Loucy (cell line): ENCODE data around the gene SLC10A7.

ENCODE experiments used
- H2AFZ ChIP-seq: fragments of 200-600 bp; sonication (generic); 2 replicates; pipeline ENCODE4 v1.6.0; 2016; ENCODE audit warnings: antibody characterized with exemption, mild to moderate bottlenecking, low read length, moderate library complexity
- H3F3A ChIP-seq: fragments of 200-600 bp; 2 replicates; pipeline ENCODE4 v1.6.0; 2016; ENCODE audit warnings: antibody characterized with exemption, low read depth, mild to moderate bottlenecking
- H3K27me3 ChIP-seq: fragments of 200-600 bp; sonication (generic); 2 replicates; pipeline ENCODE4 v1.6.1; 2014; ENCODE audit warnings: low read length, mild to moderate bottlenecking; ENCODE audit not compliant: insufficient read depth, poor library complexity, severe bottlenecking
- H3K36me3 ChIP-seq: fragments of 200-600 bp; sonication (generic); 2 replicates; pipeline ENCODE4 v1.6.1; 2016; ENCODE audit warnings: low read length; ENCODE audit not compliant: insufficient read depth
- H3K4me1 ChIP-seq: fragments of 200-600 bp; sonication (generic); 2 replicates; pipeline ENCODE4 v1.5.1; 2014; ENCODE audit warnings: low read length, mild to moderate bottlenecking; ENCODE audit not compliant: insufficient read depth, poor library complexity, severe bottlenecking
- H3K4me2 ChIP-seq: fragments of 200-600 bp; sonication (generic); 2 replicates; pipeline ENCODE4 v1.6.0; 2014; ENCODE audit warnings: antibody characterized with exemption, low read length, low read depth, mild to moderate bottlenecking; ENCODE audit not compliant: poor library complexity, severe bottlenecking
- H3K4me3 ChIP-seq: fragments of 200-600 bp; sonication (generic); 2 replicates; pipeline ENCODE4 v1.5.1; 2014; ENCODE audit warnings: low read length, mild to moderate bottlenecking, mixed read lengths; ENCODE audit not compliant: poor library complexity, severe bottlenecking
- H3K79me2 ChIP-seq: fragments of 200-600 bp; sonication (generic); 2 replicates; pipeline ENCODE4 v1.6.1; 2014; ENCODE audit warnings: low read length; ENCODE audit not compliant: insufficient read depth
- H3K9ac ChIP-seq: fragments of 200-600 bp; sonication (generic); 2 replicates; pipeline ENCODE4 v1.6.0; 2014; ENCODE audit warnings: mild to moderate bottlenecking, low read depth, low read length, moderate library complexity; ENCODE audit not compliant: poor library complexity, severe bottlenecking
- H3K9me2 ChIP-seq: fragments of 200-600 bp; sonication (generic); replicated peaks from 2 replicates; pipeline ENCODE4 v1.6.1; 2016; ENCODE audit warnings: low read depth, low read length, mixed read lengths
- H3K9me3 ChIP-seq: fragments of 200-600 bp; sonication (generic); 2 replicates; pipeline ENCODE4 v1.6.1; 2014; ENCODE audit warnings: mild to moderate bottlenecking, antibody characterized with exemption, low read length, low read depth; ENCODE audit not compliant: insufficient read depth
- H4K20me1 ChIP-seq: fragments of 200-600 bp; sonication (generic); 2 replicates; pipeline ENCODE4 v1.6.0; 2014; ENCODE audit warnings: antibody characterized with exemption, low read length, mild to moderate bottlenecking; ENCODE audit not compliant: insufficient read depth, poor library complexity, severe bottlenecking
- EZH2phosphoT487 ChIP-seq: fragments of 200-600 bp; IDR thresholded peaks from 2 replicates; pipeline ENCODE4 v1.6.1; 2018; ENCODE audit warnings: antibody characterized with exemption, mild to moderate bottlenecking, moderate library complexity, borderline replicate concordance
- TF ChIP-seq, protein P1 (sequence below): fragments of 200-600 bp; sonication (generic); conservative IDR thresholded peaks from 2 replicates; pipeline ENCODE4 v1.5.1; 2014; ENCODE audit warnings: mild to moderate bottlenecking, antibody characterized with exemption, low read length

SLC10A7 gene

DNA sequence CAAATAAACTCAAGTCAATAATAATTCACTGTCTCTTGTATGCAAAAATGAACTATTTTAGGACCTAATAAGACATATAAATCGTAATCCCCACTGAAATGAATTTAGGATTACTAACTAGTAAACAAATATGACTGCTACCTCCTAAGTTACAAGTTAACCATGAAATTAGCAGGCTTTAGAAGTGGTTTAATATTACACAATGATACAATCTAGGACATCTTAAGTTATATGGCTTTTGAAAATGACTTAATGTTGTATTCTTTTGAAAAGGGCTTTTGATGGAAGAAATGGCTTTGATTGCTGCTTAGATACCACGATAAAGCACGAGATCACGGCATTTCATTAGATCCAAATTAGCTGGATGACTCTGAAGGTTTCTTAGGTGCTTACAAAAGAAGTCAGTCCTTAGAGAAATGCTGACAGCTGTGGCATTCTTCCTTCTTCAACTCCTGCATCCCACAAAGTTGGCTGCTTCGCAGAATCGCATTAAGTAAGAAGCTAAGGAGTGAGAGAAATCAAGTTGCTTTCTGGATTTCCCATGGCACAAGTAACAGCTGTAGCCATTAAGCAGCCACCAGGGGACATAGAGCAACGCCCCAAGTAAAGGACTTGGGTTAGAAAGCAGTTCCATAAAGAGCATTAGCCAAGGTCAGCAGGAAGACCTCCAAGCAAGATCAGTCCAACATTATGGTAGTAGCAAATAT lies 6.9 kb downstream of the SLC10A7 start:
- H3K9ac ChIP-seq, result no peak overlapping the region
- H4K20me1 ChIP-seq, result no peaks in the 10 kb centered on the region
- TF ChIP-seq, protein P1, sequence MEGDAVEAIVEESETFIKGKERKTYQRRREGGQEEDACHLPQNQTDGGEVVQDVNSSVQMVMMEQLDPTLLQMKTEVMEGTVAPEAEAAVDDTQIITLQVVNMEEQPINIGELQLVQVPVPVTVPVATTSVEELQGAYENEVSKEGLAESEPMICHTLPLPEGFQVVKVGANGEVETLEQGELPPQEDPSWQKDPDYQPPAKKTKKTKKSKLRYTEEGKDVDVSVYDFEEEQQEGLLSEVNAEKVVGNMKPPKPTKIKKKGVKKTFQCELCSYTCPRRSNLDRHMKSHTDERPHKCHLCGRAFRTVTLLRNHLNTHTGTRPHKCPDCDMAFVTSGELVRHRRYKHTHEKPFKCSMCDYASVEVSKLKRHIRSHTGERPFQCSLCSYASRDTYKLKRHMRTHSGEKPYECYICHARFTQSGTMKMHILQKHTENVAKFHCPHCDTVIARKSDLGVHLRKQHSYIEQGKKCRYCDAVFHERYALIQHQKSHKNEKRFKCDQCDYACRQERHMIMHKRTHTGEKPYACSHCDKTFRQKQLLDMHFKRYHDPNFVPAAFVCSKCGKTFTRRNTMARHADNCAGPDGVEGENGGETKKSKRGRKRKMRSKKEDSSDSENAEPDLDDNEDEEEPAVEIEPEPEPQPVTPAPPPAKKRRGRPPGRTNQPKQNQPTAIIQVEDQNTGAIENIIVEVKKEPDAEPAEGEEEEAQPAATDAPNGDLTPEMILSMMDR, result no peak
- TF ChIP-seq EZH2phosphoT487, result no peak
- no peaks in the 10 kb centered on the region for H3K27me3 ChIP-seq
- H3K4me3 ChIP-seq, result no peak overlapping the region
- peaks cover 20% of the 10 kb centered on the region for H3K4me1 ChIP-seq
- no peaks in the 10 kb centered on the region for H3F3A ChIP-seq
- H3K4me2 ChIP-seq, result no peak overlapping the region
- H3K36me3 ChIP-seq, result no peaks in the 10 kb centered on the region
- H3K9me2 ChIP-seq, result no peaks in the 10 kb centered on the region
- H3K79me2 ChIP-seq, result peaks cover 14% of the 10 kb centered on the region
- H3K9me3 ChIP-seq, result no peaks in the 10 kb centered on the region
- no peak overlapping the region for H2AFZ ChIP-seq

DNA sequence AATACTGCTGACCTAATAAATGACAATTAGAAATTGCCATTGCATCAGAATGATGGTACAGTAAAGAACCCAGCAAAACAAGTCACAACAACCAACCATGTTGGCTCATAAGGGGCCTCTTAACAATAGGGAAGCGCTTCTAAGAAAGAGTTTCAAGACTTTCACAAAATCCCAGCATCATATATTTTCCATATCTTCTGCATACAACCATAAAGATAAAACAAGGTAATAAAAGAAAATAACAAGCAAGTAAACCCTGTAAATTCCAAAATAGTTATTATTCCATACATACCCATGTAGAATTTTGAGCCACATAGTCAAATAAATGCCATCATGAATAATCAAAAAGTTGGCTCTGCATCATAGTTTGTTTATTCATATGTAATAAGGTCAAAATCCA lies 8.2 kb downstream of the SLC10A7 start:
- Histone ChIP-seq H3K79me2 (peaks cover 6% of the 10 kb centered on the region; the same call in 1 of the 2 replicates), H2AFZ (no peak overlapping the region), H4K20me1 (no peaks in the 10 kb centered on the region), H3K4me1 (peaks cover 13% of the 10 kb centered on the region), H3K36me3 (no peaks in the 10 kb centered on the region), H3K4me2 (no peak overlapping the region), H3K9ac (no peak overlapping the region), H3K27me3 (no peaks in the 10 kb centered on the region), H3K9me2 (no peaks in the 10 kb centered on the region), H3K9me3 (no peaks in the 10 kb centered on the region), H3K4me3 (no peak overlapping the region), H3F3A (no peaks in the 10 kb centered on the region)
- TF ChIP-seq EZH2phosphoT487, result no peak
- TF ChIP-seq, protein P1, result no peak

DNA sequence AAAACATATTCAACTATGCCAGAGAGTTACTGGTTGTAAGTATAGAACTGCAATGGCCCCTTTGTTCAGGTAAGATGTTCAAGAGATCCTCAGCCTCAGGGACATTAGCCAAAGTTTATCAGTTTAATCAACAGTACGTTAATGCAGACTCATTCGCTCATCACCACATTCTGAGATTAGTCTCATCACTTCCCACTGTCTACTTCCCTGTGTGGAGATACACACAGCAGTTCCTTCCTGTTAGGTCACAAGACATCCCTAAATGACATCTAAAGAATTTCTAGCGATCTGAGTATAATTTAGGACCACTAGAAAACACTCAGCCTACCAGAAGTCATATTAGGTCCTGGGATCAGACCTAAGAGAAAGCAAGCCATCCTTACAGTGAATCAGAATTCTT lies 10.4 kb downstream of the SLC10A7 start:
- H3K9me3 ChIP-seq, result no peaks in the 10 kb centered on the region
- no peaks in the 10 kb centered on the region for H4K20me1 ChIP-seq
- H3K4me1 ChIP-seq, result peaks cover 6% of the 10 kb centered on the region
- no peaks in the 10 kb centered on the region for H3F3A ChIP-seq
- H3K9ac ChIP-seq, result no peak overlapping the region
- no peaks in the 10 kb centered on the region for H3K36me3 ChIP-seq
- H3K4me2 ChIP-seq, result no peak overlapping the region
- no peak overlapping the region for H3K4me3 ChIP-seq
- no peaks in the 10 kb centered on the region for H3K27me3 ChIP-seq
- no peaks in the 10 kb centered on the region for H3K79me2 ChIP-seq
- TF ChIP-seq EZH2phosphoT487, result no peak
- TF ChIP-seq, protein P1, result no peak
- no peak overlapping the region for H2AFZ ChIP-seq
- H3K9me2 ChIP-seq, result no peaks in the 10 kb centered on the region
